Epithelial cell of esophagus (primary cell): ENCODE results near the gene HES5.

ENCODE experiments used
- DNase-seq: peaks from one replicate; pipeline ENCODE4 v3.0.0; 2010; ENCODE audit warnings: low read depth
- H3K4me3 ChIP-seq: 2 replicates; pipeline ENCODE4 v1.5.1; 2011; ENCODE audit warnings: mild to moderate bottlenecking, low read length, control low read depth
- CTCF ChIP-seq: IDR thresholded peaks from 2 replicates; pipeline ENCODE4 v1.5.1; 2011; ENCODE audit warnings: low read depth, mild to moderate bottlenecking, low read length, control low read depth, inconsistent platforms; ENCODE audit not compliant: insufficient read depth; ENCODE audit errors: missing control alignments

The HES5 gene

DNA sequence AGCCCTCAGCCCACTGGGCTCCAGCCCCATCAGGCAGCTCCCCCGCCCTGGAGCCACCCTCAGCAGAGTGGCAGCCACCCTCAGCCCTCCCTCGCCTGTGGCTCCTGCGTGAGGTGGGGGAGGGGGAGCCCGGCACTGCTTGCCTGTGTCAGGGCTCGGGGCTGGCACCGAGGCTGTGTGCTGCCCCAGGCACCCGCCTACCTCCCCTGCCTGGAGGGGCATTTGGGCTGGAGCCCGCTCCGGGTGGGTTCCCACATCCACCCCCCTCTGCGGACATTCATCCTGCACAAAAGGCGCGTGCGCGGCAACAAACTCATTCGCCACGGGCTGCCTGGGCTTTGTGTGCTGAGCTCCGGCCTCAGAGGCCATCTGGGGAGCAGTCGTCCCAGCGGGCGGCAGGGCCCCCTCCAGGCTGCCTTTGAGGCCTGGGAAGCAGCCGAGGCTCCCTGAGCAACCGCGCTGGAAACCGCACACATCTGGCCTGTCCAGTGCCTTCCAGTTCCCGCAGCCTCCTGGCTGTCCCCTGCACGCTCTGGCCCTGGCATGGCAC is 13.6 kb upstream of the HES5 start:
- no peak for TF ChIP-seq CTCF
- DNase-seq, result no peak
- no peak overlapping the region for H3K4me3 ChIP-seq

GRCh38 chr1:2542246-2542915 is 12.3 kb upstream of the HES5 start:
- DNase-seq, result no peak
- no peak overlapping the region for H3K4me3 ChIP-seq
- no peak for TF ChIP-seq CTCF

DNA sequence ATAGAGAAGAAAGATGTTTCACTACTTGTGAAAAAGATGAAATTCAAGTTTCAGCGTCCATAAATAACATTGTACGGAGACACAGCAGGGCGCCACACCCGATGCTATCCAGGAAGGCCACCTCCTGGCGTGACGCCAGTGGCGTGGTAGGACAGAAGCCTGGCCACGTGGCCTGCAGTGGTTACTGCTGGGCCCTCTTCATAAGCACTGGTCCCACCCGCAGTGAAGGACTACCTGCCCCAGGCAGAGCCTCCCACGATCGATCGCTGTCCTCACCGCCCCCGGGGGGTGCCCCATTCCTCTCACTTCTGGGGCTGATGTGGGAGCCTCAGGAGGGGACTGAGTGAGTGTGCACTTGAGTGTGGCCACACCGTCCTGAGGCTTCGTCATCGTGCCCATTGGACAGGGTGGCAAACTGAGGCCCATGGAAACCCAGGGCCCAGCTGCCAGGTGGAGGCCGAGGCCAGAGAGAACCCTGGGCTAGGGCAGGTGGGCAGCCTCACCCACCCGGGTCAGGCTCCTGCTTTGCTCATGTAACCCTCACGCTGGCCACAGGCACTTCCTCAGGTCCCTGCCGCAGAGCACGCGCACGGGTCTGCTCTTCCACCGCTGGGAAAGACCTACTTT is 11.7 kb upstream of the HES5 start:
- no peak for DNase-seq
- no peak for TF ChIP-seq CTCF
- H3K4me3 ChIP-seq, result no peak overlapping the region

GRCh38 chr1:2540816-2541492 is 10.9 kb upstream of the HES5 start:
- no peak for DNase-seq
- no peak overlapping the region for H3K4me3 ChIP-seq
- no peak for TF ChIP-seq CTCF

- peak; percentile 26 for TF ChIP-seq CTCF
- no peak overlapping the region for H3K4me3 ChIP-seq
- no peak for DNase-seq
Measured at GRCh38 chr1:2539312-2539907, 9.3 kb upstream of the HES5 start.

- DNase-seq, result no peak
- no peak for TF ChIP-seq CTCF
- no peak overlapping the region for H3K4me3 ChIP-seq
Measured at GRCh38 chr1:2538872-2539271, 8.8 kb upstream of the HES5 start.
